WTC11 (cell line): Measurements from ENCODE around the gene ATP13A2.

Source experiments
- CBFB ChIP-seq: sonication (generic); formaldehyde crosslinking; IDR thresholded peaks from 2 replicates; pipeline ENCODE4 v1.8.1; 2022; ENCODE audit warnings: mild to moderate bottlenecking, low read depth, missing genetic modification reagents
- JUN ChIP-seq: sonication (generic); formaldehyde crosslinking; IDR thresholded peaks from 2 replicates; pipeline ENCODE4 v1.8.0; 2023; ENCODE audit warnings: mild to moderate bottlenecking, missing genetic modification reagents
- NR3C1 ChIP-seq: sonication (generic); formaldehyde crosslinking; conservative IDR thresholded peaks from 2 replicates; pipeline ENCODE4 v1.8.1; 2023; ENCODE audit warnings: low read depth, mild to moderate bottlenecking, missing genetic modification reagents
- SMAD4 ChIP-seq: sonication (generic); formaldehyde crosslinking; IDR thresholded peaks from 2 replicates; pipeline ENCODE4 v1.8.0; 2022; ENCODE audit warnings: mild to moderate bottlenecking, missing genetic modification reagents
- SP1 ChIP-seq: sonication (generic); formaldehyde crosslinking; conservative IDR thresholded peaks from 2 replicates; pipeline ENCODE4 v1.8.1; 2022; ENCODE audit warnings: missing genetic modification reagents
- TEAD1 ChIP-seq: sonication (generic); formaldehyde crosslinking; IDR thresholded peaks from 2 replicates; pipeline ENCODE4 v1.8.0; 2022; ENCODE audit warnings: mild to moderate bottlenecking, missing genetic modification reagents
- ZNF263 ChIP-seq: sonication (generic); formaldehyde crosslinking; IDR thresholded peaks from 2 replicates; pipeline ENCODE4 v1.8.1; 2022; ENCODE audit warnings: low read depth, mild to moderate bottlenecking, moderate library complexity, missing genetic modification reagents
- ZNF416 ChIP-seq: fragments of 250-450 bp; sonication (Bioruptor Pico); IDR thresholded peaks from 2 replicates; pipeline ENCODE4 v1.9.0; 2021; ENCODE audit warnings: mild to moderate bottlenecking, inconsistent platforms
- TF ChIP-seq, protein P1 (sequence below): fragments of 200-600 bp; IDR thresholded peaks from 2 replicates; pipeline ENCODE4 v1.8.0; 2022; ENCODE audit warnings: antibody characterized with exemption
- TF ChIP-seq, protein P2 (sequence below): sonication (generic); formaldehyde crosslinking; IDR thresholded peaks from 2 replicates; pipeline ENCODE4 v1.8.1; 2023; ENCODE audit warnings: mild to moderate bottlenecking, moderate library complexity, missing genetic modification reagents
- TF ChIP-seq, protein P3 (sequence below): sonication (generic); formaldehyde crosslinking; IDR thresholded peaks from 2 replicates; pipeline ENCODE4 v1.8.1; 2023; ENCODE audit warnings: mild to moderate bottlenecking, missing genetic modification reagents, borderline replicate concordance
- TF ChIP-seq, protein P4 (sequence below): sonication (generic); formaldehyde crosslinking; IDR thresholded peaks from 2 replicates; pipeline ENCODE4 v1.8.0; 2022; ENCODE audit warnings: mild to moderate bottlenecking, missing genetic modification reagents
- TF ChIP-seq, protein P5 (sequence below): sonication (generic); formaldehyde crosslinking; IDR thresholded peaks from 2 replicates; pipeline ENCODE4 v1.8.1; 2023; ENCODE audit warnings: mild to moderate bottlenecking, missing genetic modification reagents
- TF ChIP-seq, protein P6 (sequence below): fragments of 250-450 bp; sonication (Bioruptor Pico); IDR thresholded peaks from 2 replicates; pipeline ENCODE4 v2.1.2; 2022; ENCODE audit warnings: mild to moderate bottlenecking, moderate library complexity

DNA sequence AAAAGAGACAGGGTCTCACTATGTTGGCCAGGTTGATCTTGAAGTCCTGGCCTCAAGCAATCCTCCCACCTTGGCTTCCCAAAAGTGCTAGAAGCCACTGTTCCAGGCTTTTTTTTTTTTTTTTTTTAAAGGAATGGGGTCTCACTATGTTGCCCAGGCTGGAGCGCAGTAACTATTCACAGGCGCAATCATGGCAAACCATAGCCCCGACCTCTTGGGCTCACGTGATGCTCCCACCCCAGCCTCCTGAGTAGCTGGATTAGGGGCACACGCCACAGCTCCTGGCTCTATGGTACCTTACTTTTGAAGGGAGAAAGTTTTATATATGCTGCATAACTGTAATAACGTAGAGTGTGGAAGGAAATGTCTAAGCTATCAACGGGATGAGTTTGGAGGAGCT, 5.7 kb upstream of the ATP13A2 start:
- TF ChIP-seq, protein P1, sequence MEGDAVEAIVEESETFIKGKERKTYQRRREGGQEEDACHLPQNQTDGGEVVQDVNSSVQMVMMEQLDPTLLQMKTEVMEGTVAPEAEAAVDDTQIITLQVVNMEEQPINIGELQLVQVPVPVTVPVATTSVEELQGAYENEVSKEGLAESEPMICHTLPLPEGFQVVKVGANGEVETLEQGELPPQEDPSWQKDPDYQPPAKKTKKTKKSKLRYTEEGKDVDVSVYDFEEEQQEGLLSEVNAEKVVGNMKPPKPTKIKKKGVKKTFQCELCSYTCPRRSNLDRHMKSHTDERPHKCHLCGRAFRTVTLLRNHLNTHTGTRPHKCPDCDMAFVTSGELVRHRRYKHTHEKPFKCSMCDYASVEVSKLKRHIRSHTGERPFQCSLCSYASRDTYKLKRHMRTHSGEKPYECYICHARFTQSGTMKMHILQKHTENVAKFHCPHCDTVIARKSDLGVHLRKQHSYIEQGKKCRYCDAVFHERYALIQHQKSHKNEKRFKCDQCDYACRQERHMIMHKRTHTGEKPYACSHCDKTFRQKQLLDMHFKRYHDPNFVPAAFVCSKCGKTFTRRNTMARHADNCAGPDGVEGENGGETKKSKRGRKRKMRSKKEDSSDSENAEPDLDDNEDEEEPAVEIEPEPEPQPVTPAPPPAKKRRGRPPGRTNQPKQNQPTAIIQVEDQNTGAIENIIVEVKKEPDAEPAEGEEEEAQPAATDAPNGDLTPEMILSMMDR = no peak
- TF ChIP-seq, protein P2, sequence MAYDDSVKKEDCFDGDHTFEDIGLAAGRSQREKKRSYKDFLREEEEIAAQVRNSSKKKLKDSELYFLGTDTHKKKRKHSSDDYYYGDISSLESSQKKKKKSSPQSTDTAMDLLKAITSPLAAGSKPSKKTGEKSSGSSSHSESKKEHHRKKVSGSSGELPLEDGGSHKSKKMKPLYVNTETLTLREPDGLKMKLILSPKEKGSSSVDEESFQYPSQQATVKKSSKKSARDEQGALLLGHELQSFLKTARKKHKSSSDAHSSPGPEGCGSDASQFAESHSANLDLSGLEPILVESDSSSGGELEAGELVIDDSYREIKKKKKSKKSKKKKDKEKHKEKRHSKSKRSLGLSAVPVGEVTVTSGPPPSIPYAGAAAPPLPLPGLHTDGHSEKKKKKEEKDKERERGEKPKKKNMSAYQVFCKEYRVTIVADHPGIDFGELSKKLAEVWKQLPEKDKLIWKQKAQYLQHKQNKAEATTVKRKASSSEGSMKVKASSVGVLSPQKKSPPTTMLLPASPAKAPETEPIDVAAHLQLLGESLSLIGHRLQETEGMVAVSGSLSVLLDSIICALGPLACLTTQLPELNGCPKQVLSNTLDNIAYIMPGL = no peak
- TF ChIP-seq NR3C1 (CRISPR knock-in tag) (no peak), CBFB (no peak), TEAD1 (CRISPR knock-in tag) (no peak), ZNF416 (CRISPR knock-in tag) (no peak), SP1 (no peak), SMAD4 (no peak), ZNF263 (CRISPR knock-in tag) (no peak), JUN (no peak)
- TF ChIP-seq, protein P3, sequence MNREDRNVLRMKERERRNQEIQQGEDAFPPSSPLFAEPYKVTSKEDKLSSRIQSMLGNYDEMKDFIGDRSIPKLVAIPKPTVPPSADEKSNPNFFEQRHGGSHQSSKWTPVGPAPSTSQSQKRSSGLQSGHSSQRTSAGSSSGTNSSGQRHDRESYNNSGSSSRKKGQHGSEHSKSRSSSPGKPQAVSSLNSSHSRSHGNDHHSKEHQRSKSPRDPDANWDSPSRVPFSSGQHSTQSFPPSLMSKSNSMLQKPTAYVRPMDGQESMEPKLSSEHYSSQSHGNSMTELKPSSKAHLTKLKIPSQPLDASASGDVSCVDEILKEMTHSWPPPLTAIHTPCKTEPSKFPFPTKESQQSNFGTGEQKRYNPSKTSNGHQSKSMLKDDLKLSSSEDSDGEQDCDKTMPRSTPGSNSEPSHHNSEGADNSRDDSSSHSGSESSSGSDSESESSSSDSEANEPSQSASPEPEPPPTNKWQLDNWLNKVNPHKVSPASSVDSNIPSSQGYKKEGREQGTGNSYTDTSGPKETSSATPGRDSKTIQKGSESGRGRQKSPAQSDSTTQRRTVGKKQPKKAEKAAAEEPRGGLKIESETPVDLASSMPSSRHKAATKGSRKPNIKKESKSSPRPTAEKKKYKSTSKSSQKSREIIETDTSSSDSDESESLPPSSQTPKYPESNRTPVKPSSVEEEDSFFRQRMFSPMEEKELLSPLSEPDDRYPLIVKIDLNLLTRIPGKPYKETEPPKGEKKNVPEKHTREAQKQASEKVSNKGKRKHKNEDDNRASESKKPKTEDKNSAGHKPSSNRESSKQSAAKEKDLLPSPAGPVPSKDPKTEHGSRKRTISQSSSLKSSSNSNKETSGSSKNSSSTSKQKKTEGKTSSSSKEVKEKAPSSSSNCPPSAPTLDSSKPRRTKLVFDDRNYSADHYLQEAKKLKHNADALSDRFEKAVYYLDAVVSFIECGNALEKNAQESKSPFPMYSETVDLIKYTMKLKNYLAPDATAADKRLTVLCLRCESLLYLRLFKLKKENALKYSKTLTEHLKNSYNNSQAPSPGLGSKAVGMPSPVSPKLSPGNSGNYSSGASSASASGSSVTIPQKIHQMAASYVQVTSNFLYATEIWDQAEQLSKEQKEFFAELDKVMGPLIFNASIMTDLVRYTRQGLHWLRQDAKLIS = no peak
- TF ChIP-seq, protein P4, sequence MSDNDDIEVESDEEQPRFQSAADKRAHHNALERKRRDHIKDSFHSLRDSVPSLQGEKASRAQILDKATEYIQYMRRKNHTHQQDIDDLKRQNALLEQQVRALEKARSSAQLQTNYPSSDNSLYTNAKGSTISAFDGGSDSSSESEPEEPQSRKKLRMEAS (CRISPR knock-in tag) = no peak
- TF ChIP-seq, protein P5, sequence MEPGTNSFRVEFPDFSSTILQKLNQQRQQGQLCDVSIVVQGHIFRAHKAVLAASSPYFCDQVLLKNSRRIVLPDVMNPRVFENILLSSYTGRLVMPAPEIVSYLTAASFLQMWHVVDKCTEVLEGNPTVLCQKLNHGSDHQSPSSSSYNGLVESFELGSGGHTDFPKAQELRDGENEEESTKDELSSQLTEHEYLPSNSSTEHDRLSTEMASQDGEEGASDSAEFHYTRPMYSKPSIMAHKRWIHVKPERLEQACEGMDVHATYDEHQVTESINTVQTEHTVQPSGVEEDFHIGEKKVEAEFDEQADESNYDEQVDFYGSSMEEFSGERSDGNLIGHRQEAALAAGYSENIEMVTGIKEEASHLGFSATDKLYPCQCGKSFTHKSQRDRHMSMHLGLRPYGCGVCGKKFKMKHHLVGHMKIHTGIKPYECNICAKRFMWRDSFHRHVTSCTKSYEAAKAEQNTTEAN (CRISPR knock-in tag) = no peak
- TF ChIP-seq, protein P6, sequence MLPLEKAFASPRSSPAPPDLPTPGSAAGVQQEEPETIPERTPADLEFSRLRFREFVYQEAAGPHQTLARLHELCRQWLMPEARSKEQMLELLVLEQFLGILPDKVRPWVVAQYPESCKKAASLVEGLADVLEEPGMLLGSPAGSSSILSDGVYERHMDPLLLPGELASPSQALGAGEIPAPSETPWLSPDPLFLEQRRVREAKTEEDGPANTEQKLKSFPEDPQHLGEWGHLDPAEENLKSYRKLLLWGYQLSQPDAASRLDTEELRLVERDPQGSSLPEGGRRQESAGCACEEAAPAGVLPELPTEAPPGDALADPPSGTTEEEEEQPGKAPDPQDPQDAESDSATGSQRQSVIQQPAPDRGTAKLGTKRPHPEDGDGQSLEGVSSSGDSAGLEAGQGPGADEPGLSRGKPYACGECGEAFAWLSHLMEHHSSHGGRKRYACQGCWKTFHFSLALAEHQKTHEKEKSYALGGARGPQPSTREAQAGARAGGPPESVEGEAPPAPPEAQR = no peak
